GM19468 (cell line): ENCODE measurements around the gene KLHL21.
"Not testable (repeated sequence)": the region's sequence is repeated elsewhere in the genome, so short reads cannot be mapped to it uniquely, and the experiment has no call there.

ENCODE experiments used
- ATAC-seq: cut with Tn5 transposase; IDR thresholded peaks from one replicate; pipeline ENCODE4 v1.9.1; 2021; ENCODE audit warnings: mild to moderate bottlenecking, moderate library complexity, moderate number of reproducible peaks; ENCODE audit not compliant: unreplicated experiment; ENCODE audit errors: extremely low read depth

KLHL21 gene

DNA sequence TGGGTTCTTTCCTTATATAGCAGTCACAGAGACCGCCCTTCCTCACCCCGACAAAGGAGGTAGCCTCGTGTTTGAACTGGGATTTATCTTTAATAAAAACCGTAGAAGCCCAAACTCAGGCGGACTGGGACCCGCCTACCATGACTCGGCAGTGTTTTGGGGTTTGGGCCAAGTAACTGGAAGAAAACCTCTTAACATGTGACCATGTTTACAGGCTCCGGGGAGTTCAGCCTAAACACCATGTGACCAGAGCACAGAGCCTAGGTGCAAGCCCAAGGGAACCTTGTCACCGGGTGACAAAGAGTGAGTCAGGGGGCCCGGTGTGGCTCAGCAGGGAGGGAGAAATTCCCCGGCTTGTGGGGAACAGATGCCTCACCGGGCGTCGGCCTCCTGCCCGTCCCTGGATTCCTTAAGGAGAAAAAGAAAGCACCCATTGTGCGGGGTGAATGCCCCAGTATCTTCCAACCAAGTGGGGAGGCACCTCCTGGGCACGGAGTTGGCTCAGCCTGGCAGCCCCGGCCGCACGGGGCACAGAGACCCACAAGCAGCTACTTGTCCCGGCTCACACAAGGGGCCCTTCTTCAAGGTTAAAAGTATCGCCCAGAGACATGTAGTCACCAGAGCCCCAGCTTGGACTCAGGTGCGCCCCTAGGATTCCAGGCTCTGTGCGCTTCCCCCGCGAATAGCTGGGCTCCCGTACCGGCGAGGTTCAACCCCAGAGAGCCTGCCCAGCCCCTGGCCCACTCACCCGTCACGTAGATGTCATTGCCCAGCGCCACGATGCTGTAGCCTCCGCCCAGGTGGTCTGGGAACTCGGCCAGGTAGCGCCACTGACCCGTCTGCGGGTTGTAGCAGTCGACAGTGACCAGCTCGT, 1.4 kb downstream of the KLHL21 start:
- no peak for ATAC-seq

DNA sequence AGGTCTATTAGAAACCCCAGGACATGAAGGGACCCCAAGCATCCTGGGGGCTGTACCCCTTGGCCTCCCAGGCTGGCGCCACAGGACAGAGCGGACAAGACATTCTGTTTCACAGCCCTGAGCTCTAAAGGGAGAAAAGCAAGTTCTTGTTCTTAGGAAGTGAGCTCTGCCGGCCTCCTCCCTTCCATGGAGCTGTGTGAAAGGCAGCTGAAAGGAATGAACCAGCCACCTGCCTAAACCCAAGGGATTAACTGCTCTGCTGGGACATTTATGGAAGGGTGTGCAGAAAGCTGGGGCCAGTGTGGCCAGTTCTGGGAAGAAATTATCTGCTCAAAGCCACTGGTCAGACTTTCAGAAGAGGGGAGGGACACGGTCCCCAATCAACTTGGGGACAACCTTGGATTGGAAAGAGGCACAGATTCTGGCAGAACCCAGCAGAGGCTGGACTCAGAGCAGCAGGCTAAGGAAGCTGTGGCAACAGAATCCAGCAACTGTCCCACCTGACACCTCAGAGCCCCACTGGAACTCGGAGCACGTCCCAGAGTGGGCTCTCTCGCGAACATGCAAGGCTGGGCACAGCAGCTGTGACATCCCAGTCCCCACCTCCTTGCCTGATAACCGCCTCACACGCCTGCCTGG, 2.1 kb downstream of the KLHL21 start:
- ATAC-seq = no peak

DNA sequence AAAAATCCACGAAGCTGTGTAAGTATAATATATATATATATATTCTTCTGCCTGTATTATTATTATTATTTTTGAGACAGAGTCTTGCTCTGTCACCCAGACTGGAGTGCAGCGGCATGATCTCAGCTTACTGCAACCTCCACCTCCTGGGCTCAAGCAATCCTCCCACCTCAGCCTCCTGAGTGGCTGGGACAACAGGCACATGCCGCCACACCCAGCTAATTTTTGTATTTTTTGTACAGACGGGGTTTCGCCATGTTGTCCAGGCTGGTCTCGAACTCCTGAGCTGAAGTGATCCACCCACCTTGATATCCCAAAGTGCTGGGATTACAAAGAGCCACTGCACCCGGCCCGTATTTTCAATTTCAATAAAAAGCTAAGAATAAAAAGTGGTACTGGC, 2.7 kb downstream of the KLHL21 start:
- not testable (repeated sequence) for ATAC-seq

DNA sequence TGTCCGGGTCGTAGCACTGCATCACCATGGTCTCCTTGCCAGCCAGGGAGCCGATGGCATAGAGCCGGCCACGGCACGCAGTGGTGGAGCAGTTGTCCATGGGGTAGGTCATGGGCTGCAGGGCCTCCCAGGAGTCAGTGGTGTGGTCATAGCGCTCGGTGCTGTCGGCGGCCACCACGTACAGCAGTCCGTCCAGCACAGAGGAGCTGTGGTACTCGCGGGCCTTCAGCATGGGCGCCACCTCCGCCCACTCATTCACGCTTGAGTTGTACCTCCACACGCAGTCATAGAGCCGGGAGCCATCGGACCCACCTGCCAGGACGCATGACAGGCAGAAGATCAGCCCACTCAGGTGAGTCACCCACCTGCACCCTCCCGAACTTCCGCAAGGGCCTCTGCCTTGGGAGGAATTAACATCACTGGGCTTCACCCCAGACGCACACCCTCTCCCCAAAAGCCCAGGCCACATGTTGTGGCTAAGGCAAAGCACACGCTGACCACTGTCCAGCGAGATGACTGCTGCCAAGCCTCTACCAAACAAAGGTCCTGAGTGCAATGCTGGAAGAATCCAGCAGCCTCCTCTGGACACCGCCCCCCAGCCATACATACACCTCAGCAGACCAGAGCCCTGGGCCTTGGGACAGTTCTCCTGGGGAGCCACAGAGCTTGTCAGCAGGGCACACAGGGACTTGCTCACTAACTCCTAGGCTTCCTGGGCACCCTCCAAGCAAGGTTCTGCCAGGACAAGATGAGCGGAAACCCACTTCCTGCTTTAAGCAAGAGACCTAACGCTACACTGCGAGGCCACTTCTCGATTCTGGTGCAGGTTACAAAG, 3.3 kb downstream of the KLHL21 start:
- ATAC-seq = no peak

DNA sequence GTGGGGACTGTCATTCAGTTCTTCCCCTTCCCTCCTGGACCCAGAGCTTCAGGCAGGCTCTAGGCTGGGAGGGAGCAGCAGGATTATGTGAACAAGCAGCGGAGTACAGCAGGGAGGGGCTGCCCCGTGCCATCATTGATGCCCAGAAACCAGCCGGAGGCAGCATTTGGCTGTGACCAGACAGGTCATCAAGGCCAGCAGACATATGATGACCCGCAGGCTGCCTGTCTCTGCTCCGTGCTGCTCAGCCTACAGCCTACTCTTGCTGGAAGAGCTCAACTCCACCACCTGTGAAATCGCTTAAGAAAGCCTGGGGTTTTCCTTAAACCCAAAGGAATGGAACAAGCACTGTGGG, 4.9 kb downstream of the KLHL21 start:
- no peak for ATAC-seq

DNA sequence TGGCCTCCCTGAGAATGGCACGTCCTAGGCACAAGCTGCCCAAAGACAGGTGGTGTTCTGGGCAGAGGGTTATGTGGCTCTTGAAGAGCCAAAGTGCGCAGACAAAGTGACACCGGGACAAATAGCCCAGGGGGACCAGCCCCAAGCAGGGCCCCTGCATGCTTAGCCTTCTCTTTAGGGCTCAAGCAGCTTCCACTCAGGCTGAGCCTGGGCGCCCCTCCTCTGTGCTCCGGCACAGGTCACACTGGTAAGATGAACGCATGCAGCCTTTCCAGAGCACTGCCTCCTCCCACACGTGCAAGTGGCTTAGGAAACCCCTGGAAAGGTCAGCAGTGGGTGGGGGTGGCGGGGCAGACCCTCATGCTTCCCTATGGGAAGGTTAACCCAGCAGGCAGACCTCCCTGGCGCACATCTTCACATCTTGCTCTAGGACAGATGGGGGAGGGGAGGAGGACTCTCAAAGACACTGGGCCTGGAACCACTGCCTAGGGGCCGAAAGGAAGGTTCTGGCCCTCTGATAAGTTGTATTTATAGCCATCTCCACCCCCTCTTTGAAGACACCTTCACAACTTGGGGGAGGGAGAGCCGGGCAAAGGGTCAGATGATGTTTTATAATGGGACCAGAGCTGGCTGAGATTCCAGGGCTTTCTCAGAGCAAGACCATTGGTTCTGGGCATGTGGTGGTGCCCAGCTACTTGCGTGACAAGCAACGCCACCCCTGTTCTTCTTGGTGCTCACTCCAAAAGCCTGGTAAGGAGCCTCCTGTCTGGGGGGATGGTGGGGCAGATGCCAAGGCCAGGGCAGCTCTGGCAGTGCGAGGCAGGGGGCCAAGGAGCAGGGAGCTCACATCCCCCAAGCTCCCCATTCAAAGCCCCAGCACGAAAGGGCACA, 5.5 kb downstream of the KLHL21 start:
- ATAC-seq = no peak

DNA sequence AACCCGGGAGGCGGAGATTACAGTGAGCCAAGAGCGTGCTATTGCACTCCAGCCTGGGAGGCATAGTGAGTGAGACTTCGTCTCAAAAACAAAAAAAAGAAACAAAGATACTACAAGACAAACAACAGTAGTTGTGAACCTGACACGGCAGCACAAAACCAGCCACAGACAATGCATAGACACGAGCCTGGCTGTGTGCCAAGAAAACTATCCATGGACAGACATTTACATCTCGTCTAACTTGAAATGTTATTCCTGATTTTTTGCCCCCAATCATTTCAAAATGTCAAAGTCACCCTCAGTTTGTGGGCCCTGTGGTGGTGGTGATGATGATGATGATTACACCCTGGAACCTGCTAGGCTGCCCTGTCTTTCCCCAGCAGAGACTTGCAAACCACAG, 6.3 kb downstream of the KLHL21 start:
- no peak for ATAC-seq

DNA sequence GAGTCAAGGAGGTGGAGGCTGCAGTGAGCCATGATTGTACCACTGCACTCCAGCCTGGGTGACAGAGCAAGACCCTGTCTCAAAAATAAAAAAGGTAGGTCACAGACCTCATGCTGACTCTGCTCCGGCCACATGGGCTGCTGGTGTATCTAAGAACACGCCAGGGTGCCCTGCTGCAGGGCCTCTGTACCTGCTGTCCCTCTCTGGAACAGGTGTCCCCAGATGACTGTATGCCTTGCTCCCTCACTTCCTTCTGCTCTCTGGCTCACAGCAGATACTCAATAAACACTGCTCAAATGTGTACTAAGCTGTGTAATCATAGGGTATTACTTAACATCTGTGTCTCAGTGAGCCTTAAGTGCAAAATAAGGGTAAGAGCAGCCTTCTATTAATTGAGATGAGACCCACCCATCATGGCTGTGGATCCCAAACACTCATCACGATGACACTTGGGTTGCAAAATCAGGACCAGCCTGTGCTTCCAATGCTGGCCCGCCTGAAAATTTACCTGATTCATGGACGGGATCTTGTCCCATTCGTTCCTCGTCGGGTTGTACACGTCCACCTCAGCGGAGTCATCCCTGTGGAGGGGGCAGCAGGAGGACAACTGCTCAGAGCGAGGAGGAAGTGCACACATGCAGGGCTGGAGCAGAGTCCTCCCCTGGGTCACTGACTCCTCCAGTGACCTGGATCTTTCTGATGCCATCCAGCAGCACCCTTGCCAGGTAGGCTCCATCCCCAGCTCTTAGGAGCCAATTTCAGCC, 7.5 kb downstream of the KLHL21 start:
- no peak for ATAC-seq

DNA sequence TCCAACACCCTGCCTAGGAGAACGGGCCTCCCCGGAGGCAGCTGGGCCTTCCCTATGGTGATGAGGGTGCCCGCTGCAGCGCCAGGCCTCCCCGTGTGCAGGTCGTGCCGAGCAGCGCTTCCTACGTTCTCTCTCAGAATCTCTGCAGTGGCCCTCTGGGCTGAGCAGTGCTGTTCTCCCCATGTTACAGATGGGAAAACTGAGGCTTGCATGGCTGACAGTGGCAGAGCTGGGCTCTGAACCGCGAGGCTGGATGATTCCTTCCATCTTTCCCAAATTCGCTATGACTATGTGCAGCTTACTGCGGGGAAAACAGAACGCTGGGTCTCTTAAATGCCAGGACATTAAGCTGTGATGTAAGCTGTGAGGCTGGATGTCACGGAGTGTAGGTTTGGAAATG, 8.9 kb downstream of the KLHL21 start:
- no peak for ATAC-seq

DNA sequence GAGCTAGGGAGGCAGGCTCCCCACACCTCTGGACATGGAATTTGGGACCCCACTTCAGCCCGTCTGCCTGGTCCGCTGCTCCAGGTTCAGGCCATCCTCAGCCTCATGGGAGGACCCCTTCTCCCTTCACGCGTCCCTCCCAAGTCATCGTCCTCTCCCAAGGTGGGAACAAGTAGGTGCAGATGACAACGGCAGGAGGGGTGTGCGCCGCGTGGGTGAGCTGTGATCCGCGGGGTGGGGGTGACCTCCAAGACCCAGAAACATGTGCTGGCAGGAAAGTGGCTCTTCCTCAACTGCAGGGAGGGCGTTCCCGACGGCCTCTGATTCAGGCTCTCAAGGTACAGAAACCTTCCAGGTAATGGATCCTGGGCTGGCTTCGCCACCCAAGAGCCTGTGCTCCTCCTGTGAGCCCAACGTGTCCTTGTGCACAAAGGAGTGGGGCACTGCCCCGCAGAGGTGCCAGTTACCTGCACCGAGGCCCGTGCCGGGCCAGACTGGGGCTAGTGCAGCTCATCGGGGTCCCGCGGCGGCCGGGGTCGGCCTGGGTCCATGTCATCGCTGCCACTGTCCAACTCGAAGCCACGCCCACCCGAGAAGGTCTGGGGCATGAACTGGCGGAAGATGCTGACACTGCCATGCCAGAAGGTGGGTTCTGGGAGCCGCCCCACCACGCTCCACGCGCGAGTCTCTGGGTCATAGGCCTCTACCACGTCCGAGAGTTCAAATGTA, 9.6 kb downstream of the KLHL21 start:
- ATAC-seq = no peak

DNA sequence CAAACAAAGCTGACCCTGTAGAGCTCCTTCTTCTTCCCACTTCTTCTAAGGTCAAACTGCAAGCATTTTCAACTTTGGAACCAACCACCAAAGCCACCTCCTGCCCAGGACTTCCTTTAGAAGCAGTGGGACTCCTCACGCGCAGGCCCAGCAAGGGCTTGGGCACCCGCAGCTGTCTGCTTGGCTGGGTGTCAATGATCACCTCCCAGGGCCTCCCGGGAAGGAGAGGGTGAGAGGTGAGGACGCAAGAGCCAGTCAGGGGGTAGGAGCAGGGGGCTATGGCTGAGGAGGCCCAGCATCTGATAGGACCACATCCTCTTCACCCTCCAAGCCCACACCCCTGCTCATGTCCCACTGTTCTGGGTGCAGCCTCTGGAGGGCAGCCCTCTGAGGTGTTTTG, 10.2 kb downstream of the KLHL21 start:
- no peak for ATAC-seq

DNA sequence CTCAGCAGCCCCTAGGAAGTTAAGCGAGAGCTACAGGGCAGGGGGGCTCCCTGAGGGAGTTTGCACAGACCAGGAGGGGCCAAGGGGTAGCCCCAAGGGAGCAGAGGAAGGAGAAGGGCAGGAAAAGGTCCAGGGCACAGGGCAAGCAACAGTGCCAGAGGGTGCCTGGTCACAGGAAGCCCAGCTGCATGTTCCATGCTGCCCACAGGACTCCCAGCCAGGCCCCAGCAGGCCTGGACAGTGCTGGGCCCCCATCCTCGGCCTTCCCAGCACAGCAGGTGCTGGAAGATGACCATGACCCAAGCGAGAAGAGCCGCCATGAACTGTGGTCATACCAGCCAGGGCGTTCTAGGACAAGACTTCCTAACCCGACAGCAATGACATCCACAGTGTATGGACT, 11.0 kb downstream of the KLHL21 start:
- ATAC-seq = no peak

DNA sequence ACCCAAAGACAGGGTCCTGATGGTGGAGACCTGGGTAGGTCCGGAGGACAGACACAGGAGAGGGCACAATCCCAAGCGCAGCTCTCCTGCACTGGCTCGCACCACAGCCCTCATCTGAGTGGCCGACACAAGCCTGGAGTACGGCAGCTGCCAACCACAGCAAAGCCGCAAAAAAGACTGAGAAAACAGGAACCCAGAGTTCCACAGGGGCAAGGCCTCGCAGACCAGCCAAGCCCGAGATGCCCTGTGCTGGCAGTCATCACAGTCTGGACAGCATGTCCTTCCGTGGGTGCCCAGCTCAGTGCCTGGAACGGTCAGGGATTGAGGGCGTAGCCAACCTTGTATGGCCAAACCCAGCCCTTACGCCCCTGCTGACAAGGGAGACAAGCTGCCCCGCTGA, 11.4 kb downstream of the KLHL21 start:
- no peak for ATAC-seq

DNA sequence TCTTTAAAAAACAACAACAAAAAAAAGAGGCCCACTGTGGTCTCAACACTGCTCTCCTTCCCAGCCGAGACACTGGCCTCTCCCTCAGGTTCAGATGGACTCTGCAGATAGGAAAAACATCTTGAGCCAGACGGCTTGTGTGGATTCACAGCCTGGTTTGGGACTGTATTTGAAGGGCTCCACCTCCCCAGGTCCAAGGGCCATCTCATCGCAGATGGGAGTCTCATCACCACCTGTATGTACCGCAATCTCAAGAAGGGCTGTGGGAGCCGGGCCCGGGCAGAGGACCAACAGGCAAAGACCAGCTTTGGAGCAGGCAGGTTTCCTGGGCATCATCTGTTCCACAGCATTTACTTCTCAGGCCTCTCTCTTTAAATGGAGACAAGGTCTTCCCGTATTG, 12.6 kb downstream of the KLHL21 start:
- no peak for ATAC-seq

DNA sequence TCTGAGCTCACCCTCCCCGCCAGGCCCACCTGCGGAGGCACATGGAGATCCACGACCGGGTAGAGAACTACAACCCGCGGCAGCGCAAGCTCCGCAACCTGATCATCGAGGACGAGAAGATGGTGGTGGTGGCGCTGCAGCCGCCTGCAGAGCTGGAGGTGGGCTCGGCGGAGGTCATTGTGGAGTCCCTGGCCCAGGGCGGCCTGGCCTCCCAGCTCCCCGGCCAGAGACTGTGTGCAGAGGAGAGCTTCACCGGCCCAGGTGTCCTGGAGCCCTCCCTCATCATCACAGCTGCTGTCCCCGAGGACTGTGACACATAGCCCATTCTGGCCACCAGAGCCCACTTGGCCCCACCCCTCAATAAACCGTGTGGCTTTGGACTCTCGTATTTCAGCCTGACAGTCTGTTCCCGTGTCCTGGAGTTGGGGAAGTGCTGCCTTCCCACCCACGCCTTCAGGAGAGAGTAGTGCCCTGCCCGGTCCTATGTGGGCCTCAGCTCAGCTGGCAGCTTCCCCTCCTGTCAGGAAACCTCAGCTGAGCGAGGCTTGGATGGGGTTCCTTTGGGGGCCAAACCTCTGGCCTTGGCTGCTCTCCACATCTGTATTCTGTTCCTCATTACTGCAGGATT, 13.7 kb downstream of the KLHL21 start:
- no peak for ATAC-seq

DNA sequence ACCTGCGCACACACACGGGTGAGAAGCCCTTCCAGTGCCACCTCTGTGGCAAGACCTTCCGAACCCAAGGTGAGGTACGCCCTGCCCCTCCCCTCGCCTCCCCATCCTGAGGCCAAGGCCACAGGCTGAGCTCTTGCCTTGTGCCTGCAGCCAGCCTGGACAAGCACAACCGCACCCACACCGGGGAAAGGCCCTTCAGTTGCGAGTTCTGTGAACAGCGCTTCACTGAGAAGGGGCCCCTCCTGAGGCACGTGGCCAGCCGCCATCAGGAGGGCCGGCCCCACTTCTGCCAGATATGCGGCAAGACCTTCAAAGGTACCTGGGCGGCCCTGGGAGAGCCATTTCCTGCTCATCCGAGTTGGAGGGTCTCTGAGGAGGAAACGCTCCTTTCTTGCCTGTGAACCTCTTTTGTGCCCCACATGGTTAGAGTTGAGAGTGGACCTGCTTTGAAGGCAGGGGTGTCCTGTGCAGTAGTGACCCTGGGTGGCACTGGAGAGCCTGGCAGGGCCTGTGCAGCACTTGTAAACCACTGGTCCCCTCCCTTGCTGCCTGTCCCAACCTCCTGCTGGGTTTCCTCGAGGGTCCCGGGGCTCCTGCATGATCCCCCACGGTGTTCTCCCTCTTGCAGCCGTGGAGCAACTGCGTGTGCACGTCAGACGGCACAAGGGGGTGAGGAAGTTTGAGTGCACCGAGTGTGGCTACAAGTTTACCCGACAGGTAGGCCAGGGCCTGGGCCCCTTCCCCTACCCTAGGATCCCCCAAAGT, 14.4 kb downstream of the KLHL21 start:
- no peak for ATAC-seq

DNA sequence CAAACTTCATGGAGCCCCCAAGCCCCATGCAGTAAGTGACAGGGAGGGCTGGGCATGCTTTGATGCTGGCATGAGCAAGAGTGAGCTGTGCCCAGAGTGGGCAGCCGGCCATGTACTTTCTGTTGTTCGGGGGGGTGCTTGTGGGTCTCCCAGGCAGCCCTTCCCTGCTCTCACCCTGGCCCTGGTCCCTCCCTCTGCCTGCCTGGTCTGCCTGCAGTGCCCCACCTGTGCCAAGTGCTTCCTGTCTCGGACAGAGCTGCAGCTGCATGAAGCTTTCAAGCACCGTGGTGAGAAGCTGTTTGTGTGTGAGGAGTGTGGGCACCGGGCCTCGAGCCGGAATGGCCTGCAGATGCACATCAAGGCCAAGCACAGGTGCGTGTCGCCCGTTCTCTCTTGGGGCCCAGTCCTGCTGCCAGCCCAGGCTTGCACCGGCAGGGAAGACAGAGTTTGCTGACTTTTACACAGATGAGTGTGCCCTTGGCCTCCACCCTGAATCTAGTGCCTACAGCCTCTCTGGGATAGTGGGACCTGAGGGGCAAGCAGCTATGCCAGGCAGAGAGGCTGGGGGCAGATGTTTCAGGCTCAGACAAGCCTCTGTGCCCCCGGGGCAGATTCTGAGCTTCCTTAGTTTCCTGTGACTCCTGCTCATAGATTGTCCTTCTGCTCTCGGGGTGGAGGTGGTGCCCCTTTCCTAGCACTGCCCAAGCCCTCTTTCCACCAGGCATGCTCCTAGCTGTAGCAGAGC, 15.2 kb downstream of the KLHL21 start:
- ATAC-seq = no peak
